GM12878 (cell line): ENCODE data around the gene TNFAIP2. TPM values are rescaled to one million over a fixed set of nuclear protein-coding genes. Genes with fewer than 3 reads are reported as not detected.

Experiments used
- ATAC-seq: fragments of 200-7000 bp; cut with Tn5 transposase; 3 replicates; pipeline ENCODE4 v1.9.1; 2020; ENCODE audit warnings: mild to moderate bottlenecking, moderate library complexity
- BruUV-seq: library from RNA; stranded (reverse); fragments of 400-500 nt; replicated peaks from 2 replicates; lab custom pipeline; 2021; lab: Mats Ljungman, UMichigan
- CTCF ChIA-PET: fragments of 300-600 bp; sonication (Branson Sonifier 250); formaldehyde crosslinking; extraction: SDS; loops from one replicate; lab custom pipeline; 2021; ENCODE audit warnings: inconsistent platforms; lab: Yijun Ruan, JAX
- POLR2A ChIA-PET: fragments of 350-600 bp; formaldehyde crosslinking; extraction: SDS; loops from one replicate; lab custom pipeline; 2021; ENCODE audit warnings: inconsistent platforms; lab: Charles Lee
- RAD21 ChIA-PET: fragments of 300-600 bp; sonication (Branson Sonifier 250); formaldehyde crosslinking; loops from one replicate; lab custom pipeline; 2023; ENCODE audit warnings: antibody characterized with exemption; ENCODE audit not compliant: unreplicated experiment; lab: Charles Lee
- SMC1A ChIA-PET: fragments of 300-600 bp; sonication (Branson Sonifier 250); formaldehyde crosslinking; loops from one replicate; lab custom pipeline; 2023; ENCODE audit not compliant: unreplicated experiment, uncharacterized antibody; lab: Charles Lee
- DNase-seq: peaks from one replicate; pipeline ENCODE4 v3.0.0-alpha.2; 2011; ENCODE audit warnings: low read depth, low spot score
- FAIRE-seq: peaks from 3 replicates; lab custom pipeline; 2011; peaks lifted over from hg19 to GRCh38; lab: Jason Lieb, UNC
- H2AFZ ChIP-seq: 2 replicates; pipeline ENCODE4 v1.6.0; 2011; ENCODE audit warnings: low read depth, low read length, control low read depth; ENCODE audit not compliant: control insufficient read depth
- H3K27ac ChIP-seq: 2 replicates; pipeline ENCODE4 v1.5.1; 2011; ENCODE audit warnings: control low read depth; ENCODE audit not compliant: control insufficient read depth, insufficient read depth
- H3K27me3 ChIP-seq, 2 experiments: replicated peaks in 1 of 2; 2 replicates each; pipeline versions ENCODE4 v1.6.0 to v1.6.1; 2011; ENCODE audit warnings: low read length in 1 of 2; ENCODE audit not compliant: control insufficient read depth in 2 of 2, insufficient read depth in 2 of 2
- H3K36me3 ChIP-seq, 2 experiments: 2 replicates each; pipeline ENCODE4 v1.5.1; 2011; ENCODE audit warnings: low read length in 1 of 2; ENCODE audit not compliant: control insufficient read depth in 2 of 2, insufficient read depth in 2 of 2
- H3K4me1 ChIP-seq: 2 replicates; pipeline ENCODE4 v1.6.1; 2011; ENCODE audit warnings: mild to moderate bottlenecking, low read length, moderate library complexity, mixed read lengths; ENCODE audit not compliant: control insufficient read depth, insufficient read depth
- H3K4me2 ChIP-seq: 2 replicates; pipeline ENCODE4 v1.6.0; 2011; ENCODE audit warnings: control low read depth; ENCODE audit not compliant: control insufficient read depth, insufficient read depth
- H3K4me3 ChIP-seq: fragments of 200-600 bp; sonication (generic); 2 replicates; pipeline ENCODE4 v1.5.1; 2016
- H3K79me2 ChIP-seq: 2 replicates; pipeline ENCODE4 v1.6.0; 2011; ENCODE audit warnings: low read length; ENCODE audit not compliant: control insufficient read depth, insufficient read depth
- H3K9ac ChIP-seq: 2 replicates; pipeline ENCODE4 v1.8.0; 2011; ENCODE audit warnings: low read length, control low read depth, mixed read lengths; ENCODE audit not compliant: control insufficient read depth, insufficient read depth
- H3K9me3 ChIP-seq: replicated peaks from 3 replicates; pipeline ENCODE4 v1.5.1; 2011; ENCODE audit warnings: mild to moderate bottlenecking, low read length; ENCODE audit not compliant: control insufficient read depth, insufficient read depth
- H4K20me1 ChIP-seq: 2 replicates; pipeline ENCODE4 v1.6.0; 2011; ENCODE audit not compliant: control insufficient read depth, insufficient read depth
- HDGF ChIP-seq: fragments of 450-650 bp; IDR thresholded peaks from 2 replicates; pipeline ENCODE4 v1.6.1; 2016; ENCODE audit warnings: antibody characterized with exemption
- NBN ChIP-seq: fragments of 450-650 bp; IDR thresholded peaks from 2 replicates; pipeline ENCODE4 v1.6.1; 2016
- POLR2AphosphoS5 ChIP-seq: IDR thresholded peaks from 2 replicates; pipeline ENCODE4 v1.6.1; 2011; ENCODE audit warnings: mild to moderate bottlenecking, low read length, inconsistent platforms
- RBBP5 ChIP-seq: fragments of 200-600 bp; sonication (generic); conservative IDR thresholded peaks from 2 replicates; pipeline ENCODE4 v1.6.1; 2016
- ZNF384 ChIP-seq: IDR thresholded peaks from 2 replicates; pipeline ENCODE4 v1.6.1; 2012; ENCODE audit warnings: low read depth, mild to moderate bottlenecking, low read length, improper control_type of control experiment, borderline replicate concordance
- WGBS: methylation state at CpG from one replicate; pipeline ENCODE4 v1.1.6; 2016; ENCODE audit warnings: low lambda C conversion rate; ENCODE audit not compliant: insufficient replicate concordance, insufficient coverage; ENCODE audit errors: missing lambda C conversion rate; 5-methylcytosine and 5-hydroxymethylcytosine counted together
- in situ Hi-C: fragments of 300-500 bp; cut with MboI; formaldehyde crosslinking; loops from 9 replicates; pipeline ENCODE4 v1.14.3; 2018; ENCODE audit warnings: mixed read lengths
- intact Hi-C: fragments of 100-400 bp; cut with micrococcal nuclease; formaldehyde crosslinking; loops from one replicate; pipeline ENCODE4 v1.14.2; 2022; ENCODE audit not compliant: unreplicated experiment
- polyA plus RNA-seq, 11 experiments: library from polyadenylated mRNA; depleted of rRNA in 4 of 11; unstranded in 6 of 11; stranded (reverse) in 5 of 11; fragments of >200 nt; fragmentation: Nextera tagmentation in 4 of 11; fragmentation: Illumina TruSeq in 1 of 11; extraction: Ambion mirVana in 4 of 11; extraction: Trizol in 1 of 11; gene quantifications; 1 replicate in 1 of 11; 2 replicates in 10 of 11; pipeline versions ENCODE4 v1.2.1 to v1.2.3, GENCODE V29; 2011 to 2016; ENCODE audit warnings: inconsistent platforms in 2 of 11, missing spikeins in 2 of 11, low read depth in 1 of 11
- total RNA-seq, 4 experiments: library from RNA; depleted of rRNA in 3 of 4; stranded (reverse); fragments of >200 nt in 3 of 4; fragmentation: Illumina TruSeq in 1 of 4; extraction: Trizol in 1 of 4; gene quantifications; 2 replicates each; pipeline versions ENCODE4 v1.2.1 to v1.2.3, GENCODE V29; 2013 to 2021
- TF ChIP-seq, protein P1 (sequence below): fragments of 450-650 bp; formaldehyde crosslinking; IDR thresholded peaks from 2 replicates; pipeline ENCODE4 v1.5.0; 2022; ENCODE audit warnings: mild to moderate bottlenecking, missing genetic modification characterization
- TF ChIP-seq, protein P2 (sequence below): fragments of 450-650 bp; IDR thresholded peaks from 2 replicates; pipeline ENCODE4 v1.6.1; 2016; ENCODE audit warnings: mild to moderate bottlenecking

TNFAIP2 gene
- total and polyA plus RNA-seq, 10 of the 15 experiments (the other 5 are each of a cell fraction or from before 2014, with no cell fraction given) = 7.1 to 150 (median 74.5) TPM

DNA sequence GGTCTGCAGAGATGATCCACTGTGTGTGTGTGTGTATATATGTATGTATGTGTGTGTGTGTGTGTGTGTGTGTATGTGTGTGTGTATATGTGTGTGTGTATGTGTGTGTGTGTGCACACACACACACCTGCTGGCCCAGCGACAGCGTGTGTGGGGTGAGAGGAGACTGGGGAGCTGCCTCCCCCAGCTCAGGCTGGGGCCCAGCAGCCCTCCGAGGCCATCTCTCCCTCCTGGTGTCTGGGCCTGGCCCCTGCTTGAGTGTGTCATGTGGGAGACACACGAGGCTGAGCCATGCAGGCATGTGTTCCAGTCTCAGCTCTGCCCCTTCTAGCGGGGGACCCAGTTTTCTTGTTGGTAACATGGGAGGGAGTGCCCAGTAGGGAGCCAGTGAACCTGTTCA lies 10.0 kb upstream of the TNFAIP2 start:
- POLR2A ChIA-PET = interaction anchor here (1.2 kb wide), 1 partner anchor 8 kb away, joined by 3 read pairs; no protein-coding TSS in a partner anchor
- BruUV-seq = no TSS peak
- 78% methylated on average over 5 of the region's 5 CpGs for WGBS
- H4K20me1 ChIP-seq = no peaks in the 10 kb centered on the region
- in situ Hi-C loops = no loop called here
- H3K79me2 ChIP-seq = no peaks in the 10 kb centered on the region
- SMC1A ChIA-PET = interaction anchor here (0.6 to 4.9 kb wide), 3 partner anchors 12 to 28 kb away, joined by 3 to 22 read pairs (median 3); no protein-coding TSS in a partner anchor
- ATAC-seq (0 out of 3 replicates have a peak, but pooled peaks have one; percentile 1), FAIRE-seq (no peak), DNase-seq (no peak)
- intact Hi-C loops = no loop called here
- H3K4me1 ChIP-seq = peaks cover 64% of the 10 kb centered on the region
- H2AFZ ChIP-seq = no peak overlapping the region
- H3K9ac ChIP-seq = no peak overlapping the region
- no peak overlapping the region for H3K4me3 ChIP-seq
- H3K4me2 ChIP-seq = no peak overlapping the region
- TF ChIP-seq, protein P1, sequence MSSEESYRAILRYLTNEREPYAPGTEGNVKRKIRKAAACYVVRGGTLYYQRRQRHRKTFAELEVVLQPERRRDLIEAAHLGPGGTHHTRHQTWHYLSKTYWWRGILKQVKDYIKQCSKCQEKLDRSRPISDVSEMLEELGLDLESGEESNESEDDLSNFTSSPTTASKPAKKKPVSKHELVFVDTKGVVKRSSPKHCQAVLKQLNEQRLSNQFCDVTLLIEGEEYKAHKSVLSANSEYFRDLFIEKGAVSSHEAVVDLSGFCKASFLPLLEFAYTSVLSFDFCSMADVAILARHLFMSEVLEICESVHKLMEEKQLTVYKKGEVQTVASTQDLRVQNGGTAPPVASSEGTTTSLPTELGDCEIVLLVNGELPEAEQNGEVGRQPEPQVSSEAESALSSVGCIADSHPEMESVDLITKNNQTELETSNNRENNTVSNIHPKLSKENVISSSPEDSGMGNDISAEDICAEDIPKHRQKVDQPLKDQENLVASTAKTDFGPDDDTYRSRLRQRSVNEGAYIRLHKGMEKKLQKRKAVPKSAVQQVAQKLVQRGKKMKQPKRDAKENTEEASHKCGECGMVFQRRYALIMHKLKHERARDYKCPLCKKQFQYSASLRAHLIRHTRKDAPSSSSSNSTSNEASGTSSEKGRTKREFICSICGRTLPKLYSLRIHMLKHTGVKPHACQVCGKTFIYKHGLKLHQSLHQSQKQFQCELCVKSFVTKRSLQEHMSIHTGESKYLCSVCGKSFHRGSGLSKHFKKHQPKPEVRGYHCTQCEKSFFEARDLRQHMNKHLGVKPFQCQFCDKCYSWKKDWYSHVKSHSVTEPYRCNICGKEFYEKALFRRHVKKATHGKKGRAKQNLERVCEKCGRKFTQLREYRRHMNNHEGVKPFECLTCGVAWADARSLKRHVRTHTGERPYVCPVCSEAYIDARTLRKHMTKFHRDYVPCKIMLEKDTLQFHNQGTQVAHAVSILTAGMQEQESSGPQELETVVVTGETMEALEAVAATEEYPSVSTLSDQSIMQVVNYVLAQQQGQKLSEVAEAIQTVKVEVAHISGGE (CRISPR knock-in tag) = no peak
- TF ChIP-seq, protein P2, sequence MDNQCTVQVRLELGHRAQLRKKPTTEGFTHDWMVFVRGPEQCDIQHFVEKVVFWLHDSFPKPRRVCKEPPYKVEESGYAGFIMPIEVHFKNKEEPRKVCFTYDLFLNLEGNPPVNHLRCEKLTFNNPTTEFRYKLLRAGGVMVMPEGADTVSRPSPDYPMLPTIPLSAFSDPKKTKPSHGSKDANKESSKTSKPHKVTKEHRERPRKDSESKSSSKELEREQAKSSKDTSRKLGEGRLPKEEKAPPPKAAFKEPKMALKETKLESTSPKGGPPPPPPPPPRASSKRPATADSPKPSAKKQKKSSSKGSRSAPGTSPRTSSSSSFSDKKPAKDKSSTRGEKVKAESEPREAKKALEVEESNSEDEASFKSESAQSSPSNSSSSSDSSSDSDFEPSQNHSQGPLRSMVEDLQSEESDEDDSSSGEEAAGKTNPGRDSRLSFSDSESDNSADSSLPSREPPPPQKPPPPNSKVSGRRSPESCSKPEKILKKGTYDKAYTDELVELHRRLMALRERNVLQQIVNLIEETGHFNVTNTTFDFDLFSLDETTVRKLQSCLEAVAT = peak; percentile 43; the same call in 1 of the 2 replicates
- peak; percentile 82 for TF ChIP-seq HDGF
- no peak for TF ChIP-seq RBBP5
- TF ChIP-seq ZNF384 = no peak
- no peak for TF ChIP-seq POLR2AphosphoS5
- TF ChIP-seq NBN = peak; percentile 73
- H3K27me3 ChIP-seq = no peaks in the 10 kb centered on the region
- H3K36me3 ChIP-seq = no peaks in the 10 kb centered on the region
- CTCF ChIA-PET = interaction anchor here (0.6 to 2.0 kb wide), 5 partner anchors 8 to 39 kb away, joined by 3 to 10 read pairs (median 3); partner anchors contain the start of gene TNFAIP2
- H3K9me3 ChIP-seq = no peaks in the 10 kb centered on the region
- RAD21 ChIA-PET = interaction anchor here (1.1 to 1.6 kb wide), 2 partner anchors 27 to 71 kb away, joined by 3 to 7 read pairs; no protein-coding TSS in a partner anchor
- H3K27ac ChIP-seq = peak overlapping the region; percentile 79; the same call in 1 of the 2 replicates
